ENCODE data around the gene FBN1.

The FBN1 gene

GRCh38 chr15:48501208-48501607 lies 144.3 kb downstream of the FBN1 start:
- DNase-seq: no peak

DNA sequence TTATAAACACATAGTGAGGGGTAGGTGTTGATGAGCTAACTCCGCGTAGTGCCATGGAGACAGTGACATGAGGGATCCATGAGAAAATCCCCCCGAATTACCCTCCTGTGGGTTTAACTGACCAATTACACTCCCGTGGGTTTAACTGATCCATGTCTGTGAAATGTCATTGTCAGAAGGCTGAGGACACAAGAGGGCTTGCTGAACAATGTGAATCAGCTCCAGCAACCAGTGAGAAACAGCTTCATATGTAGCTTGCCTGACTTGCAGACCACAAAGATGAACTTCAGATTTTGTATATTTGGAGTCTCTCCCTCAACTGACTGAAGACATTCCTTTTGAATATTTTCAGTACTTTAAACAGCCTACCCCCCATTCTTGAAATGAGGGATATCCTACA lies 144.9 kb downstream of the FBN1 start:
- no peak for DNase-seq

DNA sequence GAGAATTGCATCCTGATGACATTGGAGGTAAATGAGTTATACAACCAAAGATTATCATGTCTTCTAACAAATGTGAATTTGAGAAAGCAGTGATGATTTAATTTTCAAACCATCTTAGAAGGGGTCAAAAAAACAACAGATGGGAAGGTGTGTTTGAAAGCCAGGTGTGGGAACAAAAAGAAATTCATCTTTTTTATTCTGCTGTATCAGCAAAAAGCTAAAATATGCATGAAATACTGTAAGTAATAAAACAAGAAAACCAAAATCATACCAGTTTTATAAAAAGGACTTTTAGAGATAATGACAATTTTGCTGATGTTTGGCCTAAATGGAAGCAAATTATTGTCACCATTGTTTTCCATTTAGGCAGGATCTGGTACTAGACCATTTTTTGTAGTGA lies 145.5 kb downstream of the FBN1 start:
- DNase-seq: no peak

DNA sequence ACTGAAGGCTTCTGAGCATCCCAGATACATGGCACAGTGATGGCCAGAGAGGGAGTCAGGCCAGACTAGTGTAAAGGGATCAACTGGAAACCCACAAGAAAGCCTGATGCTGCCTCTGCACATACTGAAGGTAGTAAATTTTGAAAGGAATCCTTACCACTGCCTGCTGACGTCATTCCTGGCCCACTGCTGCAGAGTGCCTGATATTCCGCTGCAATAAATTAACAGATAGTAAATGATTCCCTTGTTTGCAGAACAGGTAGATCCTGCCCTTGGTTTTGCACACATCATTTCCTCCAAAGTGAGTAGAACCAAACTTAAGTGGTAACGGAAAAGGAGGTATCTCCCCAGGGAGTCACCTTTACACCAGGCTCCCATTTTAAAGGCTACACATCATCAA lies 146.7 kb downstream of the FBN1 start:
- no peak for DNase-seq

DNA sequence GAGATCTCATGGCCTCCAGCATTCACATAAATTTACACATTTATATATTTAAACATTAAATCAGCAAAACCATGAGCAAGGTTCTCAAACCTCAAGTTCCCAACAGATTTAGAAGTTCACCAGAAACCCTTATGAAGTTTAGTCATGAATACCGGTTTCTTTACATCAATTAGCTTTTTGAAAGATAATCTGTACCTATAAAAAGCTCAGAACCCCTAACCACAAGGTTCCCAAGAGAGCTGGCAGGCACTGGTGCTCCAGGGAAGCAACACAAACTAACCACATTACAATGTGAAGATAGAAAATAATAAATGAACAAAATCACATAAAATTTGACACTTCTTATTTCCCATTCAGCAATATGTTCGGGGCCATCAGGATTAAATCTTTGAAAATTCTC lies 150.9 kb downstream of the FBN1 start:
- no peak for DNase-seq

DNA sequence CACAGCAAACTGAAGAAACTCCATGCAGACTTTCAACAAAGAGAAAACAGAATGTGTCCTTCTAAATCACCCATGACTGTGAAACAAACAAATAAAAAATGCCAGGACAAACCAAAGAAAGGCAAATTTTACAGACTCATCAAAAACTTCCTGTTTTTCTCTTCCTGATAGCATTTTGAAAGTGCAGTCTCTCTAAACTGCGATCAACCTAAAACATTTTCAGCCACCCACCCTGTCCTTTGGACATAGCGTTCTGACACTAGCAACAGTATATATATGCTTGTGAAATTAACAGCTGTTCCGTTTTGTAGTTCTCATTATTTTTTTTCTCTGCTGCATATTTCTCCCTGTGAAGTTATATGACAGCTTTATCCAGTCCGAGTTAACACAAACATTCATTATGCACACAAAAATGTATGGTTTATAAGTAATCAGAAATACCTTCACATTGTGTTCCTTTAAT lies 151.7 kb downstream of the FBN1 start:
- no peak for DNase-seq

DNA sequence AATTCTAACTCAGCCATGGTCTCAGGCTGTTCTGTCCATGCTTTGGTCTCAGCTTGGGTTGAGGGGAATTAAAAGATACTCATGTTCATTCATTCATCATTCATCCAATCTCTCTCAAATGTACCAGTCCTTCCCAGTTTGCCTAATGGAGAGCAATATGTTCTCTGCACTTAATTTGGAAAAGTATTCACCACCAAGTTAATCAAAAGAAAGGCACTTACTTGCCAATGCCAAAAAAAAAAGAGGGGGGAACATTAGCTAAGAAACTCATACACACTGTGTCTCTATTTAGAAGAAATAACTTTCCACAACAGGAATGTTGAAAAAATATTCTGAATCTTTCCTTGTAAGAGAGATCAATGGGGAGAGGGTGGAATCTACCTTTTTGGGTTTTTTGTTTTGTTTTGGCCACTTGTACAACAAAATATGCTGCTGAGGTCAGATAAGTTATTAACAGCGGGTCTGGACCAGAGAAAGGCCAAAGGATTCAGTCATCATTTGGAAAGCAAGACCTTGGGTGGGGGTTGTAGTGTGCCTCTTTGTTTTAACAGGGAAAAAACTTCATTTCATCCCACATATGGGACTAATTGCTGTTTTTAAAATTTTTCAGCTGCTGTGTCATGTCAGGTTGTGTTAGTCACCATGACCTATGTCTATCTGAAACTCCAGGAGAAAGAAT lies 152.3 kb downstream of the FBN1 start:
- no peak for DNase-seq

GRCh38 chr15:48486228-48486627 lies 159.3 kb downstream of the FBN1 start:
- DNase-seq: no peak

- no peak for DNase-seq
These were observed 163.7 kb downstream of the FBN1 start for GRCh38 chr15:48481802-48482201.

DNA sequence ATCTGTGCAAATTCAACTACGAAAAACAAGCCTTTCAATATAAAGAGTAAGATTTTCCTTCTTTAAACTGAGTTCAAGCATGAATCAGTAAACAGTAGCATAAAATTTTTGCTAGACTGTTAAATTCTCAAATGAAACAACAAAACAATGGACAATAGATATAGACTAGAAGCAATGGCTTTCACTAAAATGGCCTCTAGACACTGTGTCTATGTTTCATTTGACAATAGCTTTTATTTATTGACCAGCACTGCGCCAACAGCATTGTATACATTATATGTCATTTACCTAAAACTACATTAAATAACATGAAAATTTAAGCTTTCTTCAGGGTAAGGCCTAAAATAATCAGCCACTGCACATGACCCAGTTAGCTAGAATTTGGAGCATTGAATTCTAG lies 165.8 kb downstream of the FBN1 start:
- DNase-seq: no peak

- DNase-seq: no peak
These were observed 166.9 kb downstream of the FBN1 start for GRCh38 chr15:48478581-48478980.

DNA sequence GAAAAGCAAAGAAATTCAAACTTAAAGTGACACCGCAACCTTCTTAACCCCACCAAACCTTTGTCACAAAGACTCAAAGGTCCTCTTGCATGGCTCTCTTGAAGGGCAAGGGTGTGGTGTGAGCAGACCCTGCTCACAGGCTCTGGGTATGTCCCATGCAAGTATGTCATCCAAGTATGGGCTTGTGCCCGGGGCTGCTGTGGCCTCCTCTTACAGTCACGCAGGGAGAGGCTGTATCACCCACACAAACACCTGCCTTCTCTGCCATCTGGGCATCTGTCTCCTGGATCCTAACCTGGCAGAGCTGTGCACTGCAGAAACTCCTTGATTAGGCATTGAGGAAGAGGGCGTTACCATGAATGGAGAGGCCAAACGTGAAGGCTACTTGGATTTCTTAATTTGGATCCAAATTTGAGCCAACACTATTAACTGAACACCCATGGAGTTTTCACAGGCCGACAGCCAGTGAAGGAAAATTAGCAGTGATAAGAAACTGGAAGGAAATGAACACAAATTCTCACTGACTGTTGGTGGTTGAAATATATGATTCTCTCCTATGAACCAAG lies 167.6 kb downstream of the FBN1 start:
- no peak for DNase-seq

- DNase-seq: no peak
These were observed 169.7 kb downstream of the FBN1 start for GRCh38 chr15:48475600-48476395.

GRCh38 chr15:48473667-48474066 lies 171.8 kb downstream of the FBN1 start:
- no peak for DNase-seq

- DNase-seq: peak in 1 of 2 experiments; percentile 17
These were observed 172.8 kb downstream of the FBN1 start for GRCh38 chr15:48472756-48473155.

GRCh38 chr15:48471073-48471472 lies 174.4 kb downstream of the FBN1 start:
- DNase-seq: no peak

DNA sequence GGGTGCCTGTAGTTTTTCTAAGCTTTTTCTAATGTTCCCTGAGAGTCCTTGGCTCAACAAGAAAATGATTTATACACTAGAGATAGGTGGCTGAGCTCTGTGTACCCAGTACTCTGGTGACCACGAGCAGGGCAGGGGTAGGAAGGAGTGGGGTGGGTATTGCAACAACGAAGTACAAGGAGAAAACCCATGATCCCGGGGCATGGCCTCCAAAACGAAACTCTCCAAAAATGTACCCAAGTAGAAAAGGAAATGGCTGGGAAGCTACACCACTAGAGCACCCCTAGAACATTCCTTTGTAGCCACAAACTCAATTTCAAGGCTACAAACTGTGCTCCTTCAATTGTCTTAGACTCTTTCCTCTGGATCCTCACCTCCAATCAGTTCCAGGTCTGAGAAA lies 175.4 kb downstream of the FBN1 start:
- DNase-seq: no peak

GRCh38 chr15:48469681-48470080 lies 175.8 kb downstream of the FBN1 start:
- no peak for DNase-seq

GRCh38 chr15:48469271-48469670 lies 176.2 kb downstream of the FBN1 start:
- no peak for DNase-seq

DNA sequence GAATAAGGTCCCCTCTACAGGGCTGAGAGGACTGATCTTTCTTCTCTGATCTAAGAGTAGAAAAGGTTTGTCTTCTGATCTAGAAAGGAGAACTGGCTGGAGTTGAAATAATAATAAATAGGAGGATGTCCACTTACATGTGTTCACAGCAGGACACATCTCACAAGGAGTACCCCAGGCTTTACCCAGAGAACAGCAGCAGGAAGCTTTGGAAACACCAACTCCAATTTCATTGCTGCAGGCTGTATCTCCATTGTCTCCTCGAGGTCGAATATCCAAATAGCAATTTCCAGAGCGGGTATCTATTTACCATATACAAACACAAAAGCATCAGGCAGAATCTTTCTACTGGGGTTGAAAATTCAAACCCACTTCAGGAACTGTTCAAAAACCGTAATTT lies 177.7 kb downstream of the FBN1 start:
- no peak for DNase-seq

- no peak for DNase-seq
These were observed 178.7 kb downstream of the FBN1 start for GRCh38 chr15:48466820-48467219.

- DNase-seq: no peak
These were observed 179.4 kb downstream of the FBN1 start for GRCh38 chr15:48466079-48466478.

- DNase-seq: no peak
These were observed 180.1 kb downstream of the FBN1 start for GRCh38 chr15:48465410-48465809.

GRCh38 chr15:48463366-48463880 lies 182.1 kb downstream of the FBN1 start:
- DNase-seq: no peak
